HG02852 (cell line): Measurements from ENCODE around the gene KASH5.

Experiments
- ATAC-seq: cut with Tn5 transposase; IDR thresholded peaks from one replicate; pipeline ENCODE4 v1.9.1; 2021; ENCODE audit warnings: mild to moderate bottlenecking, moderate library complexity; ENCODE audit not compliant: unreplicated experiment

KASH5 gene

GRCh38 chr19:49420227-49420626, 32.2 kb downstream of the KASH5 start:
- no peak for ATAC-seq

GRCh38 chr19:49421039-49421877, 33.2 kb downstream of the KASH5 start:
- ATAC-seq = no peak

- ATAC-seq = no peak
Measured at GRCh38 chr19:49421878-49422202, 33.8 kb downstream of the KASH5 start.

- ATAC-seq = no peak
Measured at GRCh38 chr19:49422407-49423070, 34.5 kb downstream of the KASH5 start.

GRCh38 chr19:49423071-49423984, 35.3 kb downstream of the KASH5 start, which contains the start of gene PTH2:
PTH2 (minus strand) TSS chr19:49423441; CDS start chr19:49423339, 102 bp downstream.
- ATAC-seq = no peak

- no peak for ATAC-seq
Measured at GRCh38 chr19:49423985-49424303, 35.9 kb downstream of the KASH5 start.

- ATAC-seq = no peak
Measured at GRCh38 chr19:49425178-49425577, 37.1 kb downstream of the KASH5 start, which contains the start of gene GFY. GFY (plus strand) TSS chr19:49425388; CDS start chr19:49426431, 1,043 bp downstream.

GRCh38 chr19:49425922-49426592, 38.0 kb downstream of the KASH5 start:
- ATAC-seq = no peak

- ATAC-seq = no peak
Measured at GRCh38 chr19:49427339-49427738, 39.3 kb downstream of the KASH5 start.

- ATAC-seq = no peak
Measured at GRCh38 chr19:49427855-49428546, 40.0 kb downstream of the KASH5 start.

- ATAC-seq = no peak
Measured at GRCh38 chr19:49428547-49429451, 40.8 kb downstream of the KASH5 start.

- ATAC-seq = no peak
Measured at GRCh38 chr19:49430172-49430677, 42.2 kb downstream of the KASH5 start.

- no peak for ATAC-seq
Measured at GRCh38 chr19:49430678-49431329, 42.8 kb downstream of the KASH5 start.

GRCh38 chr19:49431330-49431749, 43.3 kb downstream of the KASH5 start:
- ATAC-seq = no peak

GRCh38 chr19:49432141-49433073, 44.4 kb downstream of the KASH5 start:
- ATAC-seq = no peak

GRCh38 chr19:49433240-49433901, 45.3 kb downstream of the KASH5 start:
- ATAC-seq = no peak
